HEK293 (cell line): ENCODE data around the gene OTUD3.

ENCODE experiments used
- CTCF ChIP-seq: fragments of 450-650 bp; formaldehyde crosslinking; IDR thresholded peaks from 2 replicates; pipeline ENCODE4 v1.5.1; 2016; ENCODE audit warnings: missing biosample characterization, missing genetic modification characterization
- ZNF138 ChIP-seq: fragments of 450-650 bp; formaldehyde crosslinking; IDR thresholded peaks from 2 replicates; pipeline ENCODE4 v1.5.1; 2016; ENCODE audit warnings: missing biosample characterization, missing genetic modification characterization, borderline replicate concordance
- ZNF398 ChIP-seq: fragments of 450-650 bp; formaldehyde crosslinking; IDR thresholded peaks from 2 replicates; pipeline ENCODE4 v1.5.1; 2017; ENCODE audit warnings: missing biosample characterization, missing genetic modification characterization
- ZNF555 ChIP-seq: fragments of 450-650 bp; formaldehyde crosslinking; conservative IDR thresholded peaks from 2 replicates; pipeline ENCODE4 v1.5.1; 2017; ENCODE audit warnings: missing biosample characterization, mild to moderate bottlenecking, missing genetic modification characterization, inconsistent platforms
- ZNF830 ChIP-seq: fragments of 450-650 bp; IDR thresholded peaks from 2 replicates; pipeline ENCODE4 v1.5.0; 2018; ENCODE audit warnings: missing biosample characterization, missing genetic modification characterization, low read depth, mild to moderate bottlenecking, moderate library complexity

- TF ChIP-seq ZNF830 (tag by site-specific recombination) (no peak), ZNF555 (tag by site-specific recombination) (no peak), ZNF138 (tag by site-specific recombination) (no peak), CTCF (tag by site-specific recombination) (no peak), ZNF398 (no peak)
These were observed 19.3 kb upstream of the OTUD3 start for GRCh38 chr1:19862944-19863343.
